Heart left ventricle (tissue), 16 donors: Measurements from ENCODE around the gene TASP1. TPM values are rescaled to one million over a fixed set of nuclear protein-coding genes. Genes with fewer than 3 reads are reported as not detected.
"Not testable (repeated sequence)": the region's sequence is repeated elsewhere in the genome, so short reads cannot be mapped to it uniquely, and the experiment has no call there.

Experiments
- ATAC-seq, 4 donors: fragments of 200-7000 bp; cut with Tn5 transposase; one replicate each; pipeline ENCODE4 v1.9.1; 2020 to 2022; ENCODE audit warnings: moderate library complexity in 4 of 4, mild to moderate bottlenecking in 3 of 4, moderate number of reproducible peaks in 1 of 4
- DNase-seq, 5 donors: peaks; one replicate each; pipeline ENCODE4 v3.0.0-alpha.2; 2020
- H3K27ac ChIP-seq, 12 donors: fragments of 200-600 bp; sonication (generic) in 4 of 12; one replicate each; pipeline versions ENCODE4 v1.5.0 to v1.8.0; 2016 to 2022; ENCODE audit warnings: mild to moderate bottlenecking in 2 of 12
- H3K27me3 ChIP-seq, 9 donors: fragments of 200-600 bp; sonication (generic) in 2 of 9; one replicate each; pipeline versions ENCODE4 v1.5.1 to v1.8.0; 2016 to 2022; ENCODE audit warnings: mild to moderate bottlenecking in 3 of 9
- H3K36me3 ChIP-seq, 9 donors: fragments of 200-600 bp; sonication (generic) in 2 of 9; one replicate each; pipeline versions ENCODE4 v1.5.0 to v1.8.0; 2018 to 2022; ENCODE audit warnings: mild to moderate bottlenecking in 2 of 9
- H3K4me1 ChIP-seq, 12 donors: fragments of 200-600 bp; sonication (generic) in 4 of 12; one replicate each; pipeline versions ENCODE4 v1.5.0 to v1.8.0; 2016 to 2022; ENCODE audit warnings: mild to moderate bottlenecking in 3 of 12
- H3K4me3 ChIP-seq, 12 donors: fragments of 200-600 bp; sonication (generic) in 4 of 12; one replicate each; pipeline versions ENCODE4 v1.5.0 to v1.8.0; 2017 to 2022; ENCODE audit warnings: mild to moderate bottlenecking in 9 of 12, moderate library complexity in 4 of 12
- H3K9me3 ChIP-seq, 12 donors: fragments of 200-600 bp; sonication (generic) in 4 of 12; one replicate each; pipeline versions ENCODE4 v1.5.0 to v1.8.0; 2016 to 2022; ENCODE audit warnings: mild to moderate bottlenecking in 1 of 12
- POLR2A ChIP-seq, 2 donors: fragments of 450-650 bp; IDR thresholded peaks; one replicate each; pipeline ENCODE4 v1.6.1; 2017; ENCODE audit warnings: antibody characterized with exemption in 2 of 2, mild to moderate bottlenecking in 2 of 2, moderate library complexity in 2 of 2
- WGBS, 4 donors: extraction: QIAGEN DNeasy Blood & Tissue Kit in 2 of 4; methylation state at CpG; one replicate each; pipeline versions ENCODE4 v1.1.5 to v1.1.7; 2013 to 2018; 5-methylcytosine and 5-hydroxymethylcytosine counted together
- intact Hi-C, 10 donors: fragments of 100-400 bp; cut with DNase I; formaldehyde crosslinking; loops; one replicate each; pipeline versions ENCODE4 v1.11.1 to v1.14.2; 2022
- polyA plus RNA-seq, 2 donors: library from polyadenylated mRNA; stranded (reverse); fragments of 200-250 nt; gene quantifications; one replicate each; pipeline ENCODE4 v1.2.3, GENCODE V29; 2013
- total RNA-seq, 9 donors: library from RNA; depleted of rRNA in 2 of 9; stranded (reverse); fragments of >200 nt in 2 of 9; fragmentation: NEBNext Ultra II Directional in 3 of 9; extraction: Animal tissue kit (Norgen Biotek cat#: 25700) in 3 of 9; gene quantifications; one replicate each; pipeline versions ENCODE4 v1.1.0 to v1.2.4, GENCODE V29; 2016 to 2023
- TF ChIP-seq, protein P1 (sequence below), 12 donors: fragments of 200-600 bp; sonication (generic) in 4 of 12; IDR thresholded peaks; one replicate each; pipeline versions ENCODE4 v1.5.0 to v1.8.0; 2018 to 2022; ENCODE audit warnings: antibody characterized with exemption in 12 of 12, mild to moderate bottlenecking in 5 of 12
- donor health status: ischemic (EF 13 %, LVEDD 7.1; RV severe dilation, severe dysfunction).
- donor health status: healthy with polysubstance abuse.
- donor health status: DM: no; HTN: yes; CAD: no.
- donor health status: DM: no; HTN: no; CAD: no.
- donor health status: ischemic (EF 25% LVEDD 6.9; RV normal size, moderate dysfunction).
- donor health status: ischemic (EF 25% LVEDD 5.7; RV mildly dilated, moderate dysfunction).
- donor health status: healthy.
- donor health status: DM: yes; HTN: yes; CAD: no.
- donor health status: ischemic (EF 35%, LVEDD 5.7; RV mildly dilated, moderate dysfunction).
- donor health status: nonischemic (EF 11% LVEDD 7.7; RV severe dilation, severe dysfunction).
- donor health status: DM: yes; HTN: yes; CAD: no.
- donor health status: PGD.
- donor health status: ischemic (EF 29% LVEDD 5.4; RV normal size, mild dysfunction).
- donor health status: nonischemic (EF 23%, LVEDD 6.1; RV moderate dilation, normal function).

Gene TASP1
- total and polyA plus RNA-seq, 11 donors, result 1.6 to 8.6 (median 5.3) TPM

DNA sequence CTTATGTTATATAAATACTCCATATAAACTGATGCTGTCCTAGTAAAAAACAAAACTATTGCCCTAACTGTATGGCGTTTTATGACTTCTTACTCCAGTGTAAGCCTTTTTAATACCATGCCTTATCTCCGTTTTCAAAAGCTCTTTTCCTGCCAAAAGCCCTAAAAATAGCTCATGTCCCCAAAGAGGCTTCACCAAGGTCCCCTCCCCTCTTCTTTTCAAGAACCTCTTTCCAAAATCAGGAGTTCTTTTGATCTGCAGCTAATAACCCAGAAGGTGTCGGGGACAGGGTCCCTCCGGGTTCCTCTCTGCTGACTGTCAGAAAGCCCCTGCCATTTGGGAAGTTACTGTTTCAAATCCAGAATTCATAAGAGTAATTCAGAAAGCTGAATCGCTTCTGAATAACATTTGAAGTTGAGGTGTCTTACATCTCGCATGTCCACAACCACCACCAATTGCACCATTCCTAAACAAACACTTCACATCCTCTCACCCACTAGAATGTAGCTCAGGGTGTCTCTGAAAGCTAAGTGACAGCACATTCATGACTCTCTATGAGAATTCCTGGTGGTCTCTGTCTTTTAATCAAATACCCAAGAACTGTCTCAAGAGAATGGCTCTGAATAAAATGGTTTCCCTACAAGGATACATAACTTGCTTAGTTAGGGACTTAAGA lies 13.3 kb downstream of the TASP1 start:
- ATAC-seq, result peak in 1 of 4 donors; percentile 42
- intact Hi-C loops, result no loop called here
- no peak for TF ChIP-seq POLR2A (IDR thresholded peaks at IDR 0.05)
- TF ChIP-seq, protein P1, sequence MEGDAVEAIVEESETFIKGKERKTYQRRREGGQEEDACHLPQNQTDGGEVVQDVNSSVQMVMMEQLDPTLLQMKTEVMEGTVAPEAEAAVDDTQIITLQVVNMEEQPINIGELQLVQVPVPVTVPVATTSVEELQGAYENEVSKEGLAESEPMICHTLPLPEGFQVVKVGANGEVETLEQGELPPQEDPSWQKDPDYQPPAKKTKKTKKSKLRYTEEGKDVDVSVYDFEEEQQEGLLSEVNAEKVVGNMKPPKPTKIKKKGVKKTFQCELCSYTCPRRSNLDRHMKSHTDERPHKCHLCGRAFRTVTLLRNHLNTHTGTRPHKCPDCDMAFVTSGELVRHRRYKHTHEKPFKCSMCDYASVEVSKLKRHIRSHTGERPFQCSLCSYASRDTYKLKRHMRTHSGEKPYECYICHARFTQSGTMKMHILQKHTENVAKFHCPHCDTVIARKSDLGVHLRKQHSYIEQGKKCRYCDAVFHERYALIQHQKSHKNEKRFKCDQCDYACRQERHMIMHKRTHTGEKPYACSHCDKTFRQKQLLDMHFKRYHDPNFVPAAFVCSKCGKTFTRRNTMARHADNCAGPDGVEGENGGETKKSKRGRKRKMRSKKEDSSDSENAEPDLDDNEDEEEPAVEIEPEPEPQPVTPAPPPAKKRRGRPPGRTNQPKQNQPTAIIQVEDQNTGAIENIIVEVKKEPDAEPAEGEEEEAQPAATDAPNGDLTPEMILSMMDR (IDR thresholded peaks at IDR 0.05), result no peak
- Histone ChIP-seq H3K4me3 (peak overlapping the region in 2 of 12 donors; percentile 1 to 14), H3K27me3 (no peaks in the 10 kb centered on the region), H3K9me3 (no peaks in the 10 kb centered on the region), H3K36me3 (peaks cover 0 to 38% (median 11%) of the 10 kb centered on the region in 9 donors), H3K27ac (peak overlapping the region in 3 of 12 donors; percentile 0 to 31 (median 7)), H3K4me1 (peaks cover 0 to 14% (median 2%) of the 10 kb centered on the region in 12 donors)
- 51 to 62% (median 55%) methylated on average over 6 of the region's 6 CpGs for WGBS, 4 donors
- DNase-seq, result no peak

DNA sequence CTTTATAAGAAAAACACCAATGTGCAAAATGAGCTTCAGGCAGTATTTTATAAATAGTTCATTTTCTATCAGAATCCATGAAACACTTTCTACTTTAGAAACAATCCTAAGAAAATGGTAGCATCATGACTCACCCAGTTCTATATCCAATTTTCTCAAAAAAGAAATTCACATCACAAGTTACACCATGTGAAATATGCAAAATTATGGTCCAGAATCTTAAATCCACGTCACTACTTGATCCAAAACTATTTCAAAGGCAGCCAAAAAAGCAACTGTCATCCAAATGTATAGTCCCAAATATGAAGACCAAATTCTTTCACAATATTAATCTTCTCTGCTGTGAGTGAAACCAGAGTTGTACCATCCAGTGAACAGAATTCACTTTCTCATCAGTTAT lies 19.3 kb downstream of the TASP1 start:
- ATAC-seq, H3K4me3 ChIP-seq, H3K9me3 ChIP-seq, H3K27me3 ChIP-seq, DNase-seq, intact Hi-C loops, H3K27ac ChIP-seq: not testable (repeated sequence)
- H3K36me3 ChIP-seq, result peaks cover 0 to 23% (median 0%) of the 10 kb centered on the region in 9 donors
- H3K4me1 ChIP-seq, result peaks cover 0 to 11% (median 0%) of the 10 kb centered on the region in 12 donors
- WGBS, 4 donors, result 86 to 91% (median 89%) methylated on average over 1 of the region's 1 CpG

DNA sequence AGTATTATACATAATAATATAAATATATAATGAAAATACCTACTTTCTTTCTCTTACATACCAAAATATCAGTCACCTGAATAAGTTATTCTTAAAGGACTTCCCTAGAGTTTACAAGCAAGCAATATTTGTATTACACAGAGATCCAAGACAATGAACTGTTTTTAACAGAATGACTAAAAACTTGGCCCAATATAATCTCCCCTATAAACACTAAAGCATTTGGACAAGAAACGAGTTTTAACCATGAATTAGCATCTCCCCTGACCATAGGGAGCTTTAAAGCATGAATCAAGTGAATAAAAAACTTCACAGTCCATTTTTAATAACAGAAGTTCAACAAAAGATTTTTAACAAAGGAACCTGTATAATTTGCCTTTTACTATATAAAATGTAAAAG lies 20.3 kb downstream of the TASP1 start:
- H3K4me3 ChIP-seq, H3K9me3 ChIP-seq, H3K27ac ChIP-seq, DNase-seq, intact Hi-C loops, H3K27me3 ChIP-seq, ATAC-seq: not testable (repeated sequence)
- WGBS, 4 donors, result 61 to 79% (median 66%) methylated on average over 1 of the region's 1 CpG
- Histone ChIP-seq H3K36me3 (peaks cover 0 to 23% (median 0%) of the 10 kb centered on the region in 9 donors), H3K4me1 (peaks cover 0 to 20% (median 3%) of the 10 kb centered on the region in 12 donors)

DNA sequence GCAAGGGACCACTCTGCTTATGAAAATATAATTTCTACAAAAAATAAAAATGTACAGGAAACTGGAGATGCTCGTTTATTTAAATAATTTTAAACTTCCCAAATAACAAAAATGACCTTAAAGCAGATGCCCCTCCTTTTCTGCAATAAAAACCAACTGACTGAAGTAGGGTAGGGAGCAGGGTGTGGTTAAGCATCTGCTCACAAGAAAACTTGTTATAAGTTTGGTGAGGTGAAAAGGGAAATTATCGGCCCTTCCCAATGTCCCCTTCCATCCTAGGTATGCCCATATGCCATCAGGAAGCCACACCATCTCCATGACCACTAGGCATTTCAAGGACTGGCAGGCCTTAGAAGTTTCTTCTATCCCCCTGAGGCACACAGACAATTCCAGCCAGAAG lies 21.1 kb downstream of the TASP1 start:
- H3K9me3 ChIP-seq, ATAC-seq, H3K27me3 ChIP-seq, H3K4me3 ChIP-seq, H3K27ac ChIP-seq, intact Hi-C loops, DNase-seq: not testable (repeated sequence)
- 77 to 86% (median 81%) methylated on average over 2 of the region's 2 CpGs for WGBS, 4 donors
- peaks cover 0 to 24% (median 4%) of the 10 kb centered on the region in 12 donors for H3K4me1 ChIP-seq
- H3K36me3 ChIP-seq, result peaks cover 0 to 22% (median 0%) of the 10 kb centered on the region in 9 donors

DNA sequence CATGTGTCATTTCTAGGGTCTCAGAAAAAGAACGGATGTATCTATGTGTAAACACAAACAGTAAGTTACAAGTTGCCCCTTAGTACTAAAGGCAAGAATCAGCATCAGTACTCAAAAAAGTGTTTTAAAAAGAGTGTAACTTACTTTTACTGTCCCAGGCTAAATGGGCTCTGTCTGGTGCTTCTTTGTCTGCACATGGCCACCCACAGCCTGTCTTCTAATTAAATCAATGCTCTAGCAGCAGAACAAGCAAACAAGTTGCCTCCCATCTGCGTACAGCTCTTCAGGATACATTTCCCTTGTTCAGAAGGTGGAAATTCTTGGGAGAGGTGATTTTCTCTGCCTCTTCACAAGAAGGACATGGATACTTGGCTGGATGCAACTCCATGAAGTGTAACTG lies 22.0 kb downstream of the TASP1 start:
- H3K4me3 ChIP-seq, H3K27ac ChIP-seq, ATAC-seq, DNase-seq, intact Hi-C loops, H3K9me3 ChIP-seq, H3K27me3 ChIP-seq: not testable (repeated sequence)
- Histone ChIP-seq H3K36me3 (peaks cover 0 to 13% (median 0%) of the 10 kb centered on the region in 9 donors), H3K4me1 (peaks cover 0 to 24% (median 4%) of the 10 kb centered on the region in 12 donors)
- 87 to 95% (median 92%) methylated on average over 2 of the region's 2 CpGs for WGBS, 4 donors

DNA sequence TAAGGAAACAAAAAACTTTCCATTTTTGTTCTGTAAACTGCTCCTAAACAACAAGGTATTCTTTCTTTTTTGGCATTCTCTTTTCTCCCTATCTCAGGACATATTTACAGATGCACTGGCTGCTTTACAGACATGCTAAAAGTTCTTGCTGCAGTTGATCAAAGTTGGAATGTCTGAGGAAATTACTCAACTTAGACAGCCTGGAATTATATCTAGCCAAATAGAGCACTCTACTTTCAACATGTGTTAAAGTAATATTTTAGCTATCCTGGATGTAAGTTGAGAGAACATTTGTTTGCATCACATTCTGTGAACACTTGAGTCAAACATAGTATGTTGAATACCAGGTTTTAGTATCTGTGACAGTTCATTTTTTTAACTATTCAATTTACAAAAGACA lies 24.8 kb downstream of the TASP1 start:
- Histone ChIP-seq H3K9me3 (no peaks in the 10 kb centered on the region), H3K27ac (no peak overlapping the region), H3K27me3 (no peaks in the 10 kb centered on the region), H3K4me1 (peaks cover 0 to 24% (median 4%) of the 10 kb centered on the region in 12 donors), H3K36me3 (peaks cover 0 to 17% (median 0%) of the 10 kb centered on the region in 9 donors), H3K4me3 (no peak overlapping the region)
- ATAC-seq (peak in 1 of 4 donors; percentile 31), DNase-seq (no peak)
- TF ChIP-seq, protein P1 (IDR thresholded peaks at IDR 0.05), result no peak
- TF ChIP-seq POLR2A (IDR thresholded peaks at IDR 0.05), result no peak
- intact Hi-C loops, result no loop called here
